ENCODE data around the gene PPP6R3. TPM values are rescaled to one million over a fixed set of nuclear protein-coding genes. Genes with fewer than 3 reads are reported as not detected.

The PPP6R3 gene
- total RNA-seq, 2 donors from 2014 or later, result 118 to 136 TPM

DNA sequence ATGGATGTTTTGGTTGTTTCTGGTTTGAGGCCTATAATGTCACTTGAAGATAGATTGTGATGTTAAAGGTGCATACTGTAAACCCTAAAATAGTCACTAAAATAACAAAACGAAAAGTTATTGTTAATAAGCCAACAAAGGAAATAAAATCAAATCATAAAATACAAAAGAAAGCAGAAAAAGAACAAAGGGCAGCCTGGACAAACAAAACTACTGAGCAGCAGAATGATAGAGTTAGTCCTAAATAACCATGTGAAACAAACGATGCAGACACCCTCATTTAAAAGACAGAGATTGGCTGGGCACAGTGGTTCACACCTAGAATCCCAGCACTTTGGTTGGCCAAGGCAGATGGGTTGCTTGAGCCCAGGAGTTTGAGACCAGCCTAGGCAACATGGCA, 132.9 kb downstream of the PPP6R3 start:
- 88 to 100% methylated on average over 1 to 2 of the region's 2 CpGs for WGBS, 2 experiments (ENCODE audit: insufficient coverage in 1 of 2, insufficient read length in 1 of 2)
- Histone ChIP-seq H3K36me3 (ENCODE audit: control insufficient read depth, insufficient read depth, low read length) (peaks cover 91% of the 10 kb centered on the region), H3K4me1 (ENCODE audit: control insufficient read depth, insufficient read depth, low read length) (no peaks in the 10 kb centered on the region), H3K27me3 (ENCODE audit: control insufficient read depth, insufficient read depth, low read length, poor library complexity, severe bottlenecking) (no peaks in the 10 kb centered on the region), H3K9me3 (ENCODE audit: control insufficient read depth, low read length) (no peaks in the 10 kb centered on the region), H3K9ac (ENCODE audit: extremely low read depth, low read length, poor library complexity, severe bottlenecking) (no peak overlapping the region), H3K27ac (ENCODE audit: low read depth, low read length) (no peak overlapping the region), H3K4me3 (ENCODE audit: low read length) (no peak overlapping the region)
- Mint-ChIP-seq H3K36me3 (ENCODE audit: low read depth) (peaks cover 87% of the 10 kb centered on the region), H3K27ac (peak overlapping the region; percentile 20), H3K27me3 (ENCODE audit: insufficient read depth) (no peaks in the 10 kb centered on the region), H3K4me1 (peaks cover 7% of the 10 kb centered on the region), H3K9me3 (no peaks in the 10 kb centered on the region), H3K4me3 (no peak overlapping the region)
- TF ChIP-seq, protein P1, sequence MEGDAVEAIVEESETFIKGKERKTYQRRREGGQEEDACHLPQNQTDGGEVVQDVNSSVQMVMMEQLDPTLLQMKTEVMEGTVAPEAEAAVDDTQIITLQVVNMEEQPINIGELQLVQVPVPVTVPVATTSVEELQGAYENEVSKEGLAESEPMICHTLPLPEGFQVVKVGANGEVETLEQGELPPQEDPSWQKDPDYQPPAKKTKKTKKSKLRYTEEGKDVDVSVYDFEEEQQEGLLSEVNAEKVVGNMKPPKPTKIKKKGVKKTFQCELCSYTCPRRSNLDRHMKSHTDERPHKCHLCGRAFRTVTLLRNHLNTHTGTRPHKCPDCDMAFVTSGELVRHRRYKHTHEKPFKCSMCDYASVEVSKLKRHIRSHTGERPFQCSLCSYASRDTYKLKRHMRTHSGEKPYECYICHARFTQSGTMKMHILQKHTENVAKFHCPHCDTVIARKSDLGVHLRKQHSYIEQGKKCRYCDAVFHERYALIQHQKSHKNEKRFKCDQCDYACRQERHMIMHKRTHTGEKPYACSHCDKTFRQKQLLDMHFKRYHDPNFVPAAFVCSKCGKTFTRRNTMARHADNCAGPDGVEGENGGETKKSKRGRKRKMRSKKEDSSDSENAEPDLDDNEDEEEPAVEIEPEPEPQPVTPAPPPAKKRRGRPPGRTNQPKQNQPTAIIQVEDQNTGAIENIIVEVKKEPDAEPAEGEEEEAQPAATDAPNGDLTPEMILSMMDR (conservative IDR thresholded peaks at IDR 0.05), result no peak
- no peak for DNase-seq

DNA sequence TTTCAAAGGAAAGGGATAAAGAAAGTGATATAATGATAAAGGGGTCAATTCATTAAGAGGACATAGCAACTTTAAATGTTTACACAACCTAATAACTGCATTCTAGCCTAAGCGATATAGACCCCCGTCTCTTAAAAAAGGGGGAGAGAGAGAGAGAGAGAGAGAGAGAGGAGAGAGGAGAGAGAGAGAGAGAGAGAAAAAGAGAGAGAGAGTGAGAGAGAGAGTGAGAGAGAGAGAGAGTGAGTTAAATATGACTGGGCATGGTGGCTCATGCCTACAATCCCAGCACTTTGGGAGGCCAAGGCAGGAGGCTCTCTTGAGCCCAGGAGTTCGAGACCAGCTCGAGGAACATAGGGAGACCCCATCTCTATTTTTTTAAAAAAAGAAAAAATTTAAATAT, 133.6 kb downstream of the PPP6R3 start:
- H3K4me3 Mint-ChIP-seq, result no peak overlapping the region
- H3K9ac ChIP-seq (ENCODE audit: extremely low read depth, low read length, poor library complexity, severe bottlenecking), result no peak overlapping the region
- H3K27ac Mint-ChIP-seq, result peak overlapping the region; percentile 20
- H3K4me1 Mint-ChIP-seq, result peaks cover 7% of the 10 kb centered on the region
- no peak overlapping the region for H3K27ac ChIP-seq (ENCODE audit: low read depth, low read length)
- DNase-seq, result no peak
- H3K4me3 ChIP-seq (ENCODE audit: low read length), result no peak overlapping the region
- no peaks in the 10 kb centered on the region for H3K4me1 ChIP-seq (ENCODE audit: control insufficient read depth, insufficient read depth, low read length)
- no peaks in the 10 kb centered on the region for H3K27me3 ChIP-seq (ENCODE audit: control insufficient read depth, insufficient read depth, low read length, poor library complexity, severe bottlenecking)
- H3K27me3 Mint-ChIP-seq (ENCODE audit: insufficient read depth), result no peaks in the 10 kb centered on the region
- no peaks in the 10 kb centered on the region for H3K9me3 ChIP-seq (ENCODE audit: control insufficient read depth, low read length)
- 99% methylated on average over 4 of the region's 4 CpGs; no CpG with 5 or more reads in 1 of the 2 experiments for WGBS, 2 experiments (ENCODE audit: insufficient coverage in 1 of 2, insufficient read length in 1 of 2)
- H3K9me3 Mint-ChIP-seq, result no peaks in the 10 kb centered on the region
- TF ChIP-seq, protein P1 (conservative IDR thresholded peaks at IDR 0.05), result no peak
- peaks cover 97% of the 10 kb centered on the region for H3K36me3 ChIP-seq (ENCODE audit: control insufficient read depth, insufficient read depth, low read length)
- peaks cover 89% of the 10 kb centered on the region for H3K36me3 Mint-ChIP-seq (ENCODE audit: low read depth)

DNA sequence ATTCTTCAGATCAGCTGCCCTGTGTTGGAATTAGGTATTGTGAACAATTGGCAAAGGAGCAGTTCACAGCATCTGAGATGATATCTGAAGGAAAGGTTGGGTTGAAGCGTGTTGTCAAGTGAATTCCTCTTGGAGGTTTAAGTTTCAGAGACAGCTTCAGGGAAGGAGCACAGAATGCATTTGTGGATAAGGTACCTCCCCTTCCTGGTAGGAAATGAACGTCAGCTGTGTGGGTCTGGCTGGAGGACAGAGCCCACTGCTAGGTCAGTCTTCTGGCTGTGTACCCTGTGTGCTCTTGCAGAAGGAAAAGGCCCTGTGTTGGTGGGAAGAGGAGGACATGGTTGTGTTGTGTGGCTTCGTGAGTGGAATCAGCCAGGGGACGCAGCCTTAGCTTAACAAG, 135.7 kb downstream of the PPP6R3 start:
- no peaks in the 10 kb centered on the region for H3K4me1 ChIP-seq (ENCODE audit: control insufficient read depth, insufficient read depth, low read length)
- H3K27ac ChIP-seq (ENCODE audit: low read depth, low read length), result no peak overlapping the region
- H3K9me3 Mint-ChIP-seq, result no peaks in the 10 kb centered on the region
- TF ChIP-seq, protein P1 (conservative IDR thresholded peaks at IDR 0.05), result no peak
- H3K27me3 ChIP-seq (ENCODE audit: control insufficient read depth, insufficient read depth, low read length, poor library complexity, severe bottlenecking), result no peaks in the 10 kb centered on the region
- WGBS, 2 experiments (ENCODE audit: insufficient coverage in 1 of 2, insufficient read length in 1 of 2), result 94% methylated on average over 3 to 4 of the region's 4 CpGs
- no peak overlapping the region for H3K4me3 Mint-ChIP-seq
- no peak overlapping the region for H3K9ac ChIP-seq (ENCODE audit: extremely low read depth, low read length, poor library complexity, severe bottlenecking)
- H3K4me3 ChIP-seq (ENCODE audit: low read length), result no peak overlapping the region
- H3K4me1 Mint-ChIP-seq, result no peaks in the 10 kb centered on the region
- H3K27ac Mint-ChIP-seq, result peak overlapping the region; percentile 65
- H3K36me3 Mint-ChIP-seq (ENCODE audit: low read depth), result peaks cover 87% of the 10 kb centered on the region
- H3K36me3 ChIP-seq (ENCODE audit: control insufficient read depth, insufficient read depth, low read length), result peaks cover 97% of the 10 kb centered on the region
- H3K9me3 ChIP-seq (ENCODE audit: control insufficient read depth, low read length), result no peaks in the 10 kb centered on the region
- no peaks in the 10 kb centered on the region for H3K27me3 Mint-ChIP-seq (ENCODE audit: insufficient read depth)
- DNase-seq, result no peak
